PC-9 (cell line): Measurements from ENCODE around the gene KIF3C.

ENCODE experiments used
- CTCF ChIP-seq: fragments of 200-600 bp; sonication (generic); conservative IDR thresholded peaks from 2 replicates; pipeline ENCODE4 v1.6.1; 2017; ENCODE audit warnings: mixed run types, antibody characterized with exemption, mild to moderate bottlenecking, moderate library complexity
- EZH2 ChIP-seq: fragments of 200-600 bp; sonication (generic); IDR thresholded peaks from 2 replicates; pipeline ENCODE4 v1.8.0; 2017; ENCODE audit warnings: antibody characterized with exemption, low read depth

DNA sequence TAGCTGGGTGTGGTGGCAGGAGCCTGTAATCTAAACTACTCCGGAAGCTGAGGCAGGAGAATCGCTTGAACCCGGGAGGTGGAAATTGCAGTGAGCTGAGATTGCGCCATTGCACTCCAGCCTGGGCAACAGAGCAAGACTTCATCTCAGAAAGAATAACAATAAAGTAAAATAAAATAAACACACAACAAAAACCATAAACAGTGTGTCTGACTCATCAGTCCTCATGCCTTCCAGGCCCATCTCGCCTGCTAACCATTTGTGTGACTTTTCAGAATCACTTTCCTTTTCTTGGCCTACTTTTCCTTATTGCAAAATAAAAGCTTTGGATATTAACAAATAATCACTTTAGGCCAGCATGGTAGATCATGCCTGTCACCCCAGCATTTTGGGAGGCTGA is 62.0 kb downstream of the KIF3C start:
- TF ChIP-seq EZH2 (no peak), CTCF (no peak)
